Measurements from ENCODE around the gene MTMR6.

The MTMR6 gene

DNA sequence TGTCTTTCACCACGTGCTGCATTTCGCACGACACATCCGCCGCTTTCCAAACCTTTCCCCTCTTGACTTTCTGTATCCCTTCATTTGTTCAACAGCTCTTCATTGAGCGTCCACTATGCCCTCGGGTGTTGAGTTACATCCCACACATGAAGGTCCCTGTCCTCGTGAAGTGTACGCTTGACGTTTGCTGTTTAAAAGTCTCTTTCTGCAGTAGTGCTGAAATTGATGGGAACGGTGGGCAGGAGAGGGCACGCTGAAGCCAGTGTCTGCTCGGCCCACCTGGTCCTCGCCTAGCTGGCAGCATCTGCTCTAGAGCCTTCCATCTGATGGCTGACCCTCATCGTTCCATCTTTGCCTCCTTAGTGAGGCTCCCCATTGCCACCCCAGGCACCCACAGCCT is 59.6 kb downstream of the MTMR6 start:
- TF ChIP-seq FOXP2 (optimal IDR thresholded peaks at IDR 0.05; ENCODE audit: borderline replicate concordance, extremely low read depth, extremely low read length, insufficient read depth) (no peak), POLR2AphosphoS5 (IDR thresholded peaks at IDR 0.05; ENCODE audit: low read depth, low read length) (no peak), TAF1 (IDR thresholded peaks at IDR 0.05; ENCODE audit: borderline replicate concordance, insufficient read depth, low read length) (no peak), SIN3A (IDR thresholded peaks at IDR 0.05; ENCODE audit: borderline replicate concordance, insufficient read depth, low read length) (no peak)
- TF ChIP-seq, protein P1, sequence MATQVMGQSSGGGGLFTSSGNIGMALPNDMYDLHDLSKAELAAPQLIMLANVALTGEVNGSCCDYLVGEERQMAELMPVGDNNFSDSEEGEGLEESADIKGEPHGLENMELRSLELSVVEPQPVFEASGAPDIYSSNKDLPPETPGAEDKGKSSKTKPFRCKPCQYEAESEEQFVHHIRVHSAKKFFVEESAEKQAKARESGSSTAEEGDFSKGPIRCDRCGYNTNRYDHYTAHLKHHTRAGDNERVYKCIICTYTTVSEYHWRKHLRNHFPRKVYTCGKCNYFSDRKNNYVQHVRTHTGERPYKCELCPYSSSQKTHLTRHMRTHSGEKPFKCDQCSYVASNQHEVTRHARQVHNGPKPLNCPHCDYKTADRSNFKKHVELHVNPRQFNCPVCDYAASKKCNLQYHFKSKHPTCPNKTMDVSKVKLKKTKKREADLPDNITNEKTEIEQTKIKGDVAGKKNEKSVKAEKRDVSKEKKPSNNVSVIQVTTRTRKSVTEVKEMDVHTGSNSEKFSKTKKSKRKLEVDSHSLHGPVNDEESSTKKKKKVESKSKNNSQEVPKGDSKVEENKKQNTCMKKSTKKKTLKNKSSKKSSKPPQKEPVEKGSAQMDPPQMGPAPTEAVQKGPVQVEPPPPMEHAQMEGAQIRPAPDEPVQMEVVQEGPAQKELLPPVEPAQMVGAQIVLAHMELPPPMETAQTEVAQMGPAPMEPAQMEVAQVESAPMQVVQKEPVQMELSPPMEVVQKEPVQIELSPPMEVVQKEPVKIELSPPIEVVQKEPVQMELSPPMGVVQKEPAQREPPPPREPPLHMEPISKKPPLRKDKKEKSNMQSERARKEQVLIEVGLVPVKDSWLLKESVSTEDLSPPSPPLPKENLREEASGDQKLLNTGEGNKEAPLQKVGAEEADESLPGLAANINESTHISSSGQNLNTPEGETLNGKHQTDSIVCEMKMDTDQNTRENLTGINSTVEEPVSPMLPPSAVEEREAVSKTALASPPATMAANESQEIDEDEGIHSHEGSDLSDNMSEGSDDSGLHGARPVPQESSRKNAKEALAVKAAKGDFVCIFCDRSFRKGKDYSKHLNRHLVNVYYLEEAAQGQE (IDR thresholded peaks at IDR 0.05; ENCODE audit: insufficient read depth in 1 of 2, low read depth in 2 of 2, low read length in 2 of 2) = no peak

DNA sequence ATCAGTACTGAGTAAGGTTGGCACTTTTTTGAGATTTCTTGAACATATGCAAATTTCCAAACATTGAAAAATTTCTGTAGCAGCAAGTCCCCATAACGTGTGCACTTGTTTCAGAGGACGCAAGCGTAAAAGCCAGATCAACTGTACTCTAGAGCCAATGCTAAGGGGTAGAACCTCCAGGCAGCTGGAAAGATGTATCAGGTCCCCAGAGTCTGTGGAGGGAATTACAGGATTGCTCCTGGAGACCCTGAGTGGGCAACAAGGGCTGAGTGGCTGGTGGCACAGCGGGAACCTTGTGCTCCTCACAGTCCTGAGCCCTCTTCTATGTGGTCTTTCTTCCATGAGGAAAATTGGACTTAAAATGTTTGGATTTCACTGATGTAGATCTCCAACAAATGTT is 61.3 kb downstream of the MTMR6 start:
- TF ChIP-seq, protein P1 (IDR thresholded peaks at IDR 0.05; ENCODE audit: insufficient read depth in 1 of 2, low read depth in 2 of 2, low read length in 2 of 2) = no peak
- no peak for TF ChIP-seq FOXP2 (optimal IDR thresholded peaks at IDR 0.05; ENCODE audit: borderline replicate concordance, extremely low read depth, extremely low read length, insufficient read depth)
- TF ChIP-seq SIN3A (IDR thresholded peaks at IDR 0.05; ENCODE audit: borderline replicate concordance, insufficient read depth, low read length) = no peak
- TF ChIP-seq TAF1 (IDR thresholded peaks at IDR 0.05; ENCODE audit: borderline replicate concordance, insufficient read depth, low read length) = no peak
- TF ChIP-seq POLR2AphosphoS5 (IDR thresholded peaks at IDR 0.05; ENCODE audit: low read depth, low read length) = no peak

GRCh38 chr13:25224151-25224550 is 63.1 kb downstream of the MTMR6 start:
- TF ChIP-seq POLR2AphosphoS5 (IDR thresholded peaks at IDR 0.05; ENCODE audit: low read depth, low read length) (no peak), TAF1 (IDR thresholded peaks at IDR 0.05; ENCODE audit: borderline replicate concordance, insufficient read depth, low read length) (no peak), FOXP2 (optimal IDR thresholded peaks at IDR 0.05; ENCODE audit: borderline replicate concordance, extremely low read depth, extremely low read length, insufficient read depth) (no peak), SIN3A (IDR thresholded peaks at IDR 0.05; ENCODE audit: borderline replicate concordance, insufficient read depth, low read length) (no peak)
- TF ChIP-seq, protein P1 (IDR thresholded peaks at IDR 0.05; ENCODE audit: insufficient read depth in 1 of 2, low read depth in 2 of 2, low read length in 2 of 2) = no peak

DNA sequence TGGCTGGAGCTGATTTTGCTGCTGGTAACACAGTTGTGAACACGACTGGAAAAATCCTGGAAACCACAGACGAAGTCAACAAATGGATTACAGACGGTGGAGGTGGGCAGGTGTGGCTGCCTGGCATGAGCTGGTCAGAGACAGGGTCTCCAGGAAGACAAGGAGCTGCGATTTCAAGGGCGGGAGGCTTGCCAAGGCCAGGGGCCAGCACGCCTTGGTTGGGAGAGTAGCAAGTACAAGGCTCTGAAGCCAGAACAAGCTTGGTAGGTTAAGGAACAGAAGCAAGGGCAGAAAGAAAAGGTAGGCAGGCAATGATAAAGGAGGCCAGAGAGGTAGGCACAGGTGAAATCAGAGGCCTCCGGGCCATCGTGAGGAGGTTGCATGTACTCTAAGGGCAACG is 64.5 kb downstream of the MTMR6 start:
- TF ChIP-seq FOXP2 (optimal IDR thresholded peaks at IDR 0.05; ENCODE audit: borderline replicate concordance, extremely low read depth, extremely low read length, insufficient read depth) (no peak), TAF1 (IDR thresholded peaks at IDR 0.05; ENCODE audit: borderline replicate concordance, insufficient read depth, low read length) (no peak), POLR2AphosphoS5 (IDR thresholded peaks at IDR 0.05; ENCODE audit: low read depth, low read length) (no peak), SIN3A (IDR thresholded peaks at IDR 0.05; ENCODE audit: borderline replicate concordance, insufficient read depth, low read length) (no peak)
- TF ChIP-seq, protein P1 (IDR thresholded peaks at IDR 0.05; ENCODE audit: insufficient read depth in 1 of 2, low read depth in 2 of 2, low read length in 2 of 2) = no peak

DNA sequence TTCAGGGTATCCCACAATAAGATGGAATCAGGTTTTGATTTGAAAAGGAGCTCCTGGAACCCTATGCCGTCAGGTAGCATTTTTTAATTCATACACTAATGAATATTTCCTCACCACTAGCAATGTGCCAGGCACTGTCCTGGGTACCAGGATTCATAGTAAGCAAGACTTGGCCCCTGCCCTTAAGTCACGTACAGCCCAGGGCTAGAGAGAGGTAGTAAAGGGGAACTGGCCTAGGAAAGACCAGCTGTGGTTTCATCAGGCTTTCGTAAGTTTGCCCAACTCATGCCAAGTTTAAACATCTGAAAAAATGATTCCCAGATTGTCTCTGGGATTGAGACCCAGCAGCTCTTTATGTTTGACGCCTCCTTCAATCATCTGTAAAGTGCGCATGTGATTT is 69.3 kb downstream of the MTMR6 start:
- TF ChIP-seq SIN3A (IDR thresholded peaks at IDR 0.05; ENCODE audit: borderline replicate concordance, insufficient read depth, low read length) (no peak), TAF1 (IDR thresholded peaks at IDR 0.05; ENCODE audit: borderline replicate concordance, insufficient read depth, low read length) (no peak), POLR2AphosphoS5 (IDR thresholded peaks at IDR 0.05; ENCODE audit: low read depth, low read length) (no peak), FOXP2 (optimal IDR thresholded peaks at IDR 0.05; ENCODE audit: borderline replicate concordance, extremely low read depth, extremely low read length, insufficient read depth) (no peak)
- TF ChIP-seq, protein P1 (IDR thresholded peaks at IDR 0.05; ENCODE audit: insufficient read depth in 1 of 2, low read depth in 2 of 2, low read length in 2 of 2) = no peak
